ENCODE results near the gene SPSB1.

DNA sequence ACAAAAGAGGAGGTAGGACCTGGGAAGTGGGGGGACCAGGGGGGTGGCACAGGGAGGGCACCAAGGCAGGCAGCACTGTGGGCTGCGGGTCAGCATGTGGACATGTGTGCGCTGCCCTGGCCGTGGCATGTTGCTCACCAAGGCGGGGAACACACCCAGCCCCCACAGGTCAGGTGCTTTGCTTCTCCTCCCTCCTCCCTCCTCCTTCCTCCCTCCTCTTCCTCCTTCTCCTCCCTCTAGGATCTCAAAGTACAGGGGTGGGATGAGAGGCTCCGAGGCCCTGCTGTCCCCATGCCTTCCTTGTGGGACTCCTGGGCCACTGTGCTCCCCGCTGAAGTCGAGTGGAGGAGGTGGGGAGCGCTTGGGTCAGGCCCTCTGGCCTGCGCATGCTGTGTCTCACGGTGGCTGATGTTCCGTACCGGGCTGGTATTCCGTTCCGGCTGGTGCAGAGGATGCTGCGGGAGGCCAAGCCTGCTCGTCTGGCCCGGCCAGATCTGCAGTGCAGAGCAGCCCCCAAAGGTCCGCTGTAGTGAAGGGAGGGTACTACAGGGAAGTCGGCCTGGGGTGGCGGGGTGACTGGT is 26.6 kb downstream of the SPSB1 start:
- TF ChIP-seq, protein P1, sequence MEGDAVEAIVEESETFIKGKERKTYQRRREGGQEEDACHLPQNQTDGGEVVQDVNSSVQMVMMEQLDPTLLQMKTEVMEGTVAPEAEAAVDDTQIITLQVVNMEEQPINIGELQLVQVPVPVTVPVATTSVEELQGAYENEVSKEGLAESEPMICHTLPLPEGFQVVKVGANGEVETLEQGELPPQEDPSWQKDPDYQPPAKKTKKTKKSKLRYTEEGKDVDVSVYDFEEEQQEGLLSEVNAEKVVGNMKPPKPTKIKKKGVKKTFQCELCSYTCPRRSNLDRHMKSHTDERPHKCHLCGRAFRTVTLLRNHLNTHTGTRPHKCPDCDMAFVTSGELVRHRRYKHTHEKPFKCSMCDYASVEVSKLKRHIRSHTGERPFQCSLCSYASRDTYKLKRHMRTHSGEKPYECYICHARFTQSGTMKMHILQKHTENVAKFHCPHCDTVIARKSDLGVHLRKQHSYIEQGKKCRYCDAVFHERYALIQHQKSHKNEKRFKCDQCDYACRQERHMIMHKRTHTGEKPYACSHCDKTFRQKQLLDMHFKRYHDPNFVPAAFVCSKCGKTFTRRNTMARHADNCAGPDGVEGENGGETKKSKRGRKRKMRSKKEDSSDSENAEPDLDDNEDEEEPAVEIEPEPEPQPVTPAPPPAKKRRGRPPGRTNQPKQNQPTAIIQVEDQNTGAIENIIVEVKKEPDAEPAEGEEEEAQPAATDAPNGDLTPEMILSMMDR (IDR thresholded peaks at IDR 0.05), result no peak
- TF ChIP-seq POLR2A (IDR thresholded peaks at IDR 0.05), result no peak

All from right lobe of liver (tissue), 4 donors.